Endothelial cell of umbilical vein (primary cell): ENCODE data around the gene NGLY1. TPM values are rescaled to one million over a fixed set of nuclear protein-coding genes. Genes with fewer than 3 reads are reported as not detected.

Experiments used
- BruUV-seq: library from RNA; stranded (reverse); fragments of 400-500 nt; replicated peaks from 2 replicates; lab custom pipeline; 2021; lab: Mats Ljungman, UMichigan
- CTCF ChIA-PET: fragments of 300-600, 350-600 bp; sonication (Branson Sonifier 250); formaldehyde crosslinking; loops from one replicate; lab custom pipeline; 2021; ENCODE audit warnings: antibody characterized with exemption, inconsistent platforms; lab: Charles Lee
- POLR2A ChIA-PET: fragments of 300-600, 350-600 bp; sonication (Branson Sonifier 250); formaldehyde crosslinking; loops from one replicate; lab custom pipeline; 2021; ENCODE audit warnings: antibody characterized with exemption, inconsistent platforms; lab: Charles Lee
- DNase-seq: peaks from one replicate; pipeline ENCODE4 v3.0.0-alpha.2; 2011; ENCODE audit warnings: low read depth, low spot score
- FAIRE-seq: peaks from 2 replicates; lab custom pipeline; 2011; peaks lifted over from hg19 to GRCh38; lab: Jason Lieb, UNC
- H2AFZ ChIP-seq: 2 replicates; pipeline ENCODE4 v1.6.0; 2012; ENCODE audit warnings: low read depth, low read length, control low read depth, inconsistent platforms
- H3K27ac ChIP-seq: 2 replicates; pipeline ENCODE4 v1.5.1; 2011; ENCODE audit warnings: low read depth, mild to moderate bottlenecking, control low read depth, low read length, moderate library complexity; ENCODE audit not compliant: insufficient read depth
- H3K27me3 ChIP-seq, 2 experiments: 2 replicates each; pipeline versions ENCODE4 v1.6.0 to v1.6.1; 2011; ENCODE audit warnings: low read length in 2 of 2, mixed read lengths in 1 of 2; ENCODE audit not compliant: control insufficient read depth in 2 of 2, insufficient read depth in 2 of 2
- H3K36me3 ChIP-seq, 2 experiments: 2 replicates in 1 of 2; 3 replicates in 1 of 2; pipeline ENCODE4 v1.5.1; 2011; ENCODE audit warnings: low read length in 2 of 2, mild to moderate bottlenecking in 1 of 2, moderate library complexity in 1 of 2; ENCODE audit not compliant: control insufficient read depth in 2 of 2, insufficient read depth in 2 of 2; ENCODE audit errors: extremely low read depth in 1 of 2
- H3K4me1 ChIP-seq: 3 replicates; pipeline ENCODE4 v1.5.1; 2011; ENCODE audit warnings: mild to moderate bottlenecking, low read length; ENCODE audit not compliant: control insufficient read depth, insufficient read depth; ENCODE audit errors: extremely low read depth
- H3K4me2 ChIP-seq: 2 replicates; pipeline ENCODE4 v1.6.1; 2011; ENCODE audit warnings: low read length, control low read depth, mixed read lengths; ENCODE audit not compliant: insufficient read depth
- H3K4me3 ChIP-seq, 3 experiments: fragments of 200-600 bp in 1 of 3; sonication (generic), shearing (Covaris generic) in 1 of 3; replicated peaks in 1 of 3; 2 replicates each; pipeline ENCODE4 v1.5.1; 2011 to 2016; ENCODE audit warnings: control low read depth in 3 of 3, low read length in 3 of 3, mild to moderate bottlenecking in 2 of 3, inconsistent platforms in 1 of 3, low read depth in 1 of 3, moderate library complexity in 1 of 3; ENCODE audit not compliant: insufficient read depth in 1 of 3
- H3K79me2 ChIP-seq: 2 replicates; pipeline ENCODE4 v1.6.0; 2012; ENCODE audit warnings: low read length, inconsistent platforms; ENCODE audit not compliant: control insufficient read depth, insufficient read depth
- H3K9ac ChIP-seq: replicated peaks from 2 replicates; pipeline ENCODE3; 2011; ENCODE audit warnings: low read length, control low read depth; ENCODE audit not compliant: insufficient read depth; ENCODE audit errors: extremely low read depth
- H3K9me1 ChIP-seq: replicated peaks from 3 replicates; pipeline ENCODE4 v1.6.0; 2011; ENCODE audit warnings: mild to moderate bottlenecking, low read length; ENCODE audit not compliant: control insufficient read depth, insufficient read depth; ENCODE audit errors: extremely low read depth
- H3K9me3 ChIP-seq: replicated peaks from 2 replicates; pipeline ENCODE4 v1.5.1; 2012; ENCODE audit warnings: low read length, inconsistent platforms; ENCODE audit not compliant: control insufficient read depth, insufficient read depth
- H4K20me1 ChIP-seq: replicated peaks from 2 replicates; pipeline ENCODE3; 2011; ENCODE audit warnings: mild to moderate bottlenecking, low read length; ENCODE audit not compliant: control insufficient read depth, insufficient read depth; ENCODE audit errors: extremely low read depth
- EZH2 ChIP-seq: IDR thresholded peaks from 2 replicates; pipeline ENCODE4 v1.6.1; 2012; ENCODE audit warnings: borderline replicate concordance, low read depth, mild to moderate bottlenecking, moderate library complexity, low read length, inconsistent platforms; ENCODE audit not compliant: severe bottlenecking
- GATA2 ChIP-seq: IDR thresholded peaks from 2 replicates; pipeline ENCODE4 v1.7.0; 2011; ENCODE audit warnings: low read depth, mild to moderate bottlenecking, moderate library complexity, mixed read lengths, low read length; ENCODE audit not compliant: insufficient read length, insufficient read depth
- JUN ChIP-seq: IDR thresholded peaks from 2 replicates; pipeline ENCODE4 v1.6.1; 2011; ENCODE audit warnings: borderline replicate concordance, low read depth; ENCODE audit not compliant: insufficient read length, insufficient read depth
- dilution Hi-C: fragments of 300-500 bp; cut with MboI; formaldehyde crosslinking; loops from one replicate; pipeline ENCODE4 v1.15.0; 2019; ENCODE audit warnings: low sequenced_read_pairs; ENCODE audit not compliant: extremely low pct_ligation_motif_present
- intact Hi-C: fragments of 100-400 bp; cut with micrococcal nuclease; formaldehyde crosslinking; loops from one replicate; pipeline ENCODE4 v1.10.0; 2022
- polyA plus RNA-seq, 4 experiments: library from polyadenylated mRNA; depleted of rRNA in 3 of 4; stranded (reverse) in 3 of 4; unstranded in 1 of 4; fragments of >200 nt; gene quantifications; 2 replicates each; pipeline versions ENCODE4 v1.2.1 to v1.2.3, GENCODE V29; 2011 to 2012; ENCODE audit warnings: missing spikeins in 1 of 4
- total RNA-seq: library from RNA; stranded (reverse); gene quantifications from 2 replicates; pipeline ENCODE4 v1.2.3, GENCODE V29; 2021
- TF ChIP-seq, protein P1 (sequence below), 2 donors: IDR thresholded peaks; 1 replicate in 1 of 2; 2 replicates in 1 of 2; pipeline ENCODE4 v1.5.1; 2011; ENCODE audit warnings: low read length in 2 of 2, mild to moderate bottlenecking in 2 of 2, moderate library complexity in 2 of 2, control low read depth in 1 of 2, inconsistent platforms in 1 of 2, low read depth in 1 of 2; ENCODE audit not compliant: insufficient read depth in 1 of 2; ENCODE audit errors: extremely low read depth in 1 of 2
- TF ChIP-seq, protein P2 (sequence below): IDR thresholded peaks from 2 replicates; pipeline ENCODE4 v1.6.1; 2011; ENCODE audit not compliant: insufficient read depth, insufficient read length

Gene NGLY1
- total and polyA plus RNA-seq, 2 donors (not counting 3 experiments of a cell fraction or from before 2014, with no cell fraction given): 5.3 to 29.6 TPM

DNA sequence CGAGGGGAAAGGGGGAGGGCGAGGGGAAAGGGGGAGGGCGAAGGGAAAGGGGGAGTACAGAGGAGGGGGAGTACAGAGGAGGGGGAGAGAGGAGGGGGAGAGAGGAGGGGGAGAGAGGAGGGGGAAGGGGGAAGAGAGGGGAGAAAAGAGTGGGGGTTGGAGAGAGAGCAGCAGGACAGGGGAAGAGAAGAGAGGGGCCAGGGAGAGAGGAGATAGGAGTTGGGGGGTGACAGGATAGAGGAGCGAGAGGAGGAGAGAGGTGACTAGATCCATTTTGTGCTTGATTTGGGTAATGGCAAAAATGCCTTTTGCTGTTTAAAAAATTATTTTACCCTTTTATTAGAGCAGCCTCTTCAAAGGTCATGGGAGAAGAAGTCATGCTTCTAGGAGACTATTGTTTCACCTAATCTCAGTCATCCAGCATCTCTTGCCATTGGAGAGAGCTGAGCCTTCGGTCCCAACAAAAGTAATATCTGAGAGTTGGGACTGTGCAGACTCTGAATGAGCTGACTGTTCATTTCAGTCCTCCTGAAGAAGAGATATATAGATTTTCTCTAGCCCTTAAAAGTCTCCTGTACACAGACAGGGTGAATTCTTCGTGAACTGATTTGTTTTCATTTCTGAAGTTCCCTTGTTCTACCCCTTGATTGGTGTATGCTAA, 103.5 kb downstream of the NGLY1 start:
- intact Hi-C loops (no loop called here), dilution Hi-C loops (no loop called here)
- BruUV-seq: no TSS peak
- FAIRE-seq: no peak
- TF ChIP-seq, protein P1, sequence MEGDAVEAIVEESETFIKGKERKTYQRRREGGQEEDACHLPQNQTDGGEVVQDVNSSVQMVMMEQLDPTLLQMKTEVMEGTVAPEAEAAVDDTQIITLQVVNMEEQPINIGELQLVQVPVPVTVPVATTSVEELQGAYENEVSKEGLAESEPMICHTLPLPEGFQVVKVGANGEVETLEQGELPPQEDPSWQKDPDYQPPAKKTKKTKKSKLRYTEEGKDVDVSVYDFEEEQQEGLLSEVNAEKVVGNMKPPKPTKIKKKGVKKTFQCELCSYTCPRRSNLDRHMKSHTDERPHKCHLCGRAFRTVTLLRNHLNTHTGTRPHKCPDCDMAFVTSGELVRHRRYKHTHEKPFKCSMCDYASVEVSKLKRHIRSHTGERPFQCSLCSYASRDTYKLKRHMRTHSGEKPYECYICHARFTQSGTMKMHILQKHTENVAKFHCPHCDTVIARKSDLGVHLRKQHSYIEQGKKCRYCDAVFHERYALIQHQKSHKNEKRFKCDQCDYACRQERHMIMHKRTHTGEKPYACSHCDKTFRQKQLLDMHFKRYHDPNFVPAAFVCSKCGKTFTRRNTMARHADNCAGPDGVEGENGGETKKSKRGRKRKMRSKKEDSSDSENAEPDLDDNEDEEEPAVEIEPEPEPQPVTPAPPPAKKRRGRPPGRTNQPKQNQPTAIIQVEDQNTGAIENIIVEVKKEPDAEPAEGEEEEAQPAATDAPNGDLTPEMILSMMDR (IDR thresholded peaks at IDR 0.05; ENCODE audit: extremely low read depth in 1 of 2, insufficient read depth in 1 of 2, low read depth in 1 of 2, low read length in 2 of 2): no peak
- TF ChIP-seq GATA2: no peak
- TF ChIP-seq, protein P2, sequence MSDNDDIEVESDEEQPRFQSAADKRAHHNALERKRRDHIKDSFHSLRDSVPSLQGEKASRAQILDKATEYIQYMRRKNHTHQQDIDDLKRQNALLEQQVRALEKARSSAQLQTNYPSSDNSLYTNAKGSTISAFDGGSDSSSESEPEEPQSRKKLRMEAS: no peak
- no peak for TF ChIP-seq JUN
- no peak for TF ChIP-seq EZH2
- Histone ChIP-seq H3K9me3 (no peaks in the 10 kb centered on the region), H2AFZ (no peak overlapping the region), H3K4me3 (no peak overlapping the region), H3K36me3 (no peaks in the 10 kb centered on the region), H3K4me2 (no peak overlapping the region), H3K79me2 (no peaks in the 10 kb centered on the region), H4K20me1 (no peaks in the 10 kb centered on the region), H3K27me3 (peaks cover 2 to 4% of the 10 kb centered on the region in 2 experiments), H3K9ac (no peak overlapping the region), H3K27ac (no peak overlapping the region), H3K9me1 (no peaks in the 10 kb centered on the region), H3K4me1 (no peaks in the 10 kb centered on the region)
- no peak for DNase-seq
- ChIA-PET POLR2A (no interaction called here), CTCF (no interaction called here)
